Measurements from ENCODE around the gene MUC6.

Gene MUC6

GRCh38 chr11:1008001-1008802 lies 28.3 kb downstream of the MUC6 start:
- DNase-seq (ENCODE audit: low read depth) = no peak

DNA sequence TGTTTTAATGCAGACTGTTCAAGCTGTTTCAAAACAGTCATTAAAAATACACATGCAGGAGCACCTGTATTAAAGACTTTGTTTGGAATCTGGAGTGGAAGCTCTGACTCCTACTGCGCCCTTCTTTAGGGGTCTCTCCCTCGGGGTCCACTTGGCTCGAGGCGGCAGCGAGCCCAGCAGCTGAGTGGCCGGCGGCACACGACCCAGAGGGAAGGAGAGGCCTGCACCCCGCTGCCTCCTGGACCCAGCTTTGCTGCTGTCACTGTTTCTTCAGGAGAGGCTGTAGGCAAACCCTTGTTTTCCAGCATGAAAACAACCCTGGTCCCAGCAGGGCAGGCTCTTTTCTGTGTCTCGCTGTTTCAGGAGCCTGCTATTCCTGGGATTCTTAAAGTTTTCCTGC lies 29.2 kb downstream of the MUC6 start:
- DNase-seq (ENCODE audit: low read depth) = no peak

- DNase-seq (ENCODE audit: low read depth) = no peak
Observed at GRCh38 chr11:1006762-1007161, 29.8 kb downstream of the MUC6 start.

DNA sequence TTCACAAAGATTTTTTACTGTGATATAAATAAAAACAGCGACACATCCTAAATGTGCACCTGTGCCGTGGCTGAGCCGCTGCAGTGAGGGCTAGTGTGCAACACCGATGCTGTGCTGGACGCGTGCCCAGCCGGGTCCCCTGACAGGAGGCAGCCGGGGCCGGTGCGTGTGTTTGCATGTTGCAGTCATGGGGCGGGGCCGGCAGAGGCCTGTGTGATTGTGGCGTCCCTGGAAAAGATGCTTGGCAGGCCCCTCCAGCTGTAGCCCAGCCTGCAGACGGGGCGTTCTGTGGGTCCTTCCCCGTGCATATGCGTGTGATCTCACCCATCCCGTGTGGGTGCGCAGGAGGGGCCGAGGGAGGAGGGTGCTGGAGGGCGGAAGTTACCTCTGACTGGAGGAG lies 30.6 kb downstream of the MUC6 start:
- DNase-seq (ENCODE audit: low read depth) = no peak

DNA sequence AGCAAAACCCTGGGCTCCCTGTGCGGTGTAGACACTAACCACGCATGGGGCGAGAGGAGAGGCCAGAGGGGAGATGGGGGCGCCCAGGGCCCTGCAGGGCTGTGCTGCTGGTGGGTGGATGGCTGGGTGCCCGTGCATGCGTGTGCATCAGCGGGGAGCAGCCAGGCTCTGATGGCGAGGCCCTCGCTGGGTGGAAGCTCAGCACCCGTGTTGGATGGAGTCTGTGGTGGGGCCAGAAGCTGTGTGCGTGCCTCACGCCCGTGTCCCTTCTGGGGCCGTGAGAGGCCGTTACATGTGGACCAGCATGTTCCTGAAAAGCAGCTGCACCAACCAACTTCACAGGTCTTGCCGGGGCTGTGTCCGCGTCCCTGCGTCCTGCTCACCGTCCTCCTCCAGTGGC lies 33.4 kb downstream of the MUC6 start:
- no peak for DNase-seq (ENCODE audit: low read depth)

GRCh38 chr11:1002406-1002984 lies 34.0 kb downstream of the MUC6 start:
- DNase-seq (ENCODE audit: low read depth) = no peak

GRCh38 chr11:1001617-1002405 lies 34.7 kb downstream of the MUC6 start:
- no peak for DNase-seq (ENCODE audit: low read depth)

DNA sequence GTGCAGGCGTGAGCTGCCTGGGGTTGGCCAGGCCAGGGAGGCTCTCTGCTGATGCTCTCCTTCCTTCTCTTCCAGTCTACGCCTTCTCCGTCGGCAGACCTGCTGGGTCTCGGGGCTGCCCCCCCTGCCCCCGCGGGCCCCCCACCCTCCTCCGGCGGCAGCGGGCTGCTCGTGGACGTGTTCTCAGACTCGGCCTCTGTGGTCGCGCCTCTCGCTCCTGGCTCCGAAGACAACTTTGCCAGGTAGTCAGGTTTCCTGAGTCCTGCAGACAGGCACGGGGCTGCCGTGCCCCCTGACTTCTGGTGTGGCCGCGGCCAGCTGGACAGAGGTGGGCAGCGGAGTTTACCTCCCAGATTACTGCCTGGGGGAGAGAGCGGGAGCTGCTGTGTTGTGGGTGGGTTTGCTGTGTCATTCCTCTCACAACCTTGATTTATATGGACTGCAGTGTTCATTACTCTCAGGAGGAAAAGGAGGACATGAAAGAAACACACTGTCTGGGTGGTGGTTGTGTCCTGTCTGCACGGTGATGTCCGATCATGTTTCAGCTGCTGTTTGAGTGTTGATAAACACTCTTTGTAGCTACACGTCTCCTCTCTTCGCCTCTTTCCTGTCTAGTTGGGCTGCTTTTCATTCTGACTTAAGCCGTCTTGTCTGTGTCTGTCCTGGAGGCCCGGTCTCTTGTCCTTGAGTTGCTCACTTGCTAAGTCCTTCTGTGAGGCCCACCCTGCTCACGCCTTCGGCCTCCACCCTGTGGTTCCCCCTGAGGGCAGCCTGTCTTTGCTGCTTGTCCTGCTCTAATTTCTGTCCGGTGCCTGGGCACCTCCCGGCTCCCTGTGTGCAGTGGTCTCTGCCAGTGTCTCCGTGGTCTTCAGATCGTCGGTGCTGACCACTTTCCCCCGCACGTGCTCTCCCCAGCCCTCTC lies 35.9 kb downstream of the MUC6 start:
- DNase-seq (ENCODE audit: low read depth) = no peak

DNA sequence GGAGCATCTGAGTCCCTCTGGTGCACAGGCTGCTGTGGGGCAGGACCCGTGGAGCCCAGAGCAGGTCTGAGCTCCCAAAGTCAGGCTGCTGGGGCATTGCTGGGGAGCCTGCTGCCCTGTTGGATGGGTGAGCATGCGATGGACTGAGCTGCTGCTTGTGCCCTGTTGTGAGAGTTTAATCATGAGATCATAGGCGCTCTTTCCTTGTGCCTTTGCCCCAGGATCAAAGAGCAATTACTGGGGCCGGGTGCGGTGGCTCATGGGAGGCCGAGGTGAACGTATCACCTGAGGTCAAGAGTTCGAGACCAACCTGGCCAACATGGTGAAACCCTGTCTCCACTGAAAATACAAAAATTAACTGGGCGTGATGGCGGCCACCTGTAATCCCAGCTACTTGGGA lies 37.5 kb downstream of the MUC6 start:
- no peak for DNase-seq (ENCODE audit: low read depth)

- DNase-seq (ENCODE audit: low read depth) = no peak
Observed at GRCh38 chr11:997907-998306, 38.6 kb downstream of the MUC6 start.

GRCh38 chr11:996681-997080 lies 39.8 kb downstream of the MUC6 start:
- DNase-seq (ENCODE audit: low read depth) = no peak

DNA sequence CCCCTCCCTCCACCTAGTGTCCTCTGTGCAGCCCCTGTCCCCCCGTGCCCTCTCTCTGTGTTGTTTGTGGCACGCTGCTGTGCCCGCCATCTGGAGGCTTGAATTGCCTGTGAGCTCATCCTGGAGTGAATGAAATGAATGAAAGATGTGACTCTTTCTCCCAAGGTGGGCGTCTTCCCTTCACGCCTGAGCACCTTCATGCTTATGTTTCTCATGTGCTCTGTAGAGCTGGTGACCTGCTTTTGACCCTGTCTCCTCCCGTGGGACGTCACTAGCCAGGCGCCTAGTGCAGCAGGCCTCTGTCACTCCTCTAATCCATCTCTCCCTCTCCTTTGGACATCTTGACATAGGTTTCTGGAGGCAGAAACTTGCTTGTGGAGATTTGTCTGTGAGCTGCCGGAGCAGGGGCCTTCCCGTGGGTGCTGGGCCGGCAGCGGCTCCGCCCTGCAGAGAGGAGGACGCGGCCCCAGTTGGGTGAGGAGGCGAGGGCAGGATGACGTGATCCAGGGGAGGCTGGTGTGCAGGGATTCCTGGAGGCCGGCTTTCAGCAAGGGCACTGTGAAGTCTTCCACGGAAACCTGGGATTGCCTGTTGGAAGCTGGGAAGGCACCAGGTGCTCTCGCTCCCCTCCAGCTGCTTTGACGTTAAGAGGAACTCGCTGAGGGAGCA lies 40.6 kb downstream of the MUC6 start:
- no peak for DNase-seq (ENCODE audit: low read depth)

- DNase-seq (ENCODE audit: low read depth) = no peak
Observed at GRCh38 chr11:995044-995751, 41.3 kb downstream of the MUC6 start.

DNA sequence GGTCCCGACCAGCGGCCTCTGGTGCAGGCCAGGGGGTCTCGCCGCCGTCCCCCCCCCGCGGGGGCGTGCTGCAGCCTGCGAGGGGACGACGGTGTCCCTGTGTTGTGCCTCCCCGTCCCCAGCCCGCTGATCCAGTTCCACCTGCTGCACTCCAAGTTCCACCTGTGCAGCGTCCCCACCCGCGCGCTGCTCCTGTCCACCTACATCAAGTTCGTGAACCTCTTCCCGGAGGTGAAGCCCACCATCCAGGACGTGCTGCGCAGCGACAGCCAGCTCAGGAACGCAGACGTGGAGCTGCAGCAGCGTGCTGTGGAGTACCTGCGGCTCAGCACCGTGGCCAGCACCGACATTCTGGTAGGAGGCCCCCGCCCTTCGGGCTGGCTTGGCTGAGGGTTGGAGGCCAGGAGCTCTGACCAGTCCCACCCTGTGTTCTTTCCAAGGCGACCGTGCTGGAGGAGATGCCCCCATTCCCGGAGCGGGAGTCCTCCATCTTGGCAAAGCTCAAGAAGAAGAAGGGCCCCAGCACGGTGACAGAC lies 42.8 kb downstream of the MUC6 start:
- DNase-seq (ENCODE audit: low read depth) = no peak

- no peak for DNase-seq (ENCODE audit: low read depth)
Observed at GRCh38 chr11:992577-992976, 43.9 kb downstream of the MUC6 start.

- no peak for DNase-seq (ENCODE audit: low read depth)
Observed at GRCh38 chr11:991711-992307, 44.7 kb downstream of the MUC6 start.

DNA sequence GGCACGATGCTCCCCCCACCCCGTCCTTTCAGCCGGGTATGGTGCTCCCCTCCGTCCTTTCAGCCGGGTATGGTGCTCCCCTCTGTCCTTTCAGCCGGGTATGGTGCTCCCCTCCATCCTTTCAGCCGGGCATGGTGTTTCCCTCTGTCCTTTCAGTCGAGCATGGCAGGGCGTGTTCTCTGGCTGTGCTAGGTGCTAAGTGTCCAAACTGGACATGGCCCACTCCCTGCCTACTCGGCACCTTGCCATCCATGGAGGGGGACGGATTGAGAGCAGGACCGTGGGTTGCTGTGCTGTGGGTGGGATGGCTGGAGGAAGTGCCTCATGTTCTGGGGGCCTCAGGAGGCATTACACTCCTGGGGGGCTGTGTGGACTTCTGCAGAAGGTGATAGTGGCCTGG lies 45.5 kb downstream of the MUC6 start:
- no peak for DNase-seq (ENCODE audit: low read depth)

DNA sequence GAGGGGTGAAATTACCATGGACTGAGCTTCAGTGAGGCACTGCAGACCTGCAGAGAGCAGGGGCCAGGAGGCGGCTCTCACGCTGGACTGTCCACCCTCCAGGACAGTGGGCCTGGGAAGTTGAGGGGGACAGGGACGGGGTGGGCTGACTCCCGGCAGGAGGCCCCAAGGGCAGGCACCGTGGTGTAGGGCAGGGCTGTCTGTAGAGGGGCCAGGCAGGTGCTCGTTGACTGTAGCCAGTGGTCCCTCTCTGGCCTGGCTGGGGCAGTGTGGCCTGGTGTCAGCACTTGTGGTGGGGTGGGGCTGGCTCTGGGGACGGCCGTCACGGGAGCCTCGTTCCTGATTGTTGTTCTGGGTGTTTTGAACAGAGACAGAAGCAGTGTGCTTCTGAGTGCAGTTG lies 46.4 kb downstream of the MUC6 start:
- DNase-seq (ENCODE audit: low read depth) = no peak

DNA sequence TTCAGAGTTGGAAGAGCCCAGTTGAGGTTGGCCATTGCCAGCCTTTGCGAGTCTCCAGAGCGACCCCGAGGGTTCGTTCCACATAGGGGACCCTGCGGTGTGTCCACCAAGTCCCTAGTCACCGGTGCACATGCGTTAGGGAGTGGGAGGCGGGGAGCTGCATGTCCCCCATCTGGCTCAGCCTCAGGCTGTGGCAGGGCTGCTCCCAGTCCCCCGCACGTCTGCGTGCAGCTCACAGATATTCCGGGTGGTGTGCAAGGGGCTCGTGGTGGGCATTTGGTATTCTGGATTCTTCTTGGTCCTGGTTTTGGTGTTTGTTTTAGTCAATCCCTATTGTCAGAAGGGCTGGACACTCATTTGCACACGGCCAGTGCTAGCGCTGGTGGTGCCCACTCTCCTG lies 48.8 kb downstream of the MUC6 start:
- no peak for DNase-seq (ENCODE audit: low read depth)

DNA sequence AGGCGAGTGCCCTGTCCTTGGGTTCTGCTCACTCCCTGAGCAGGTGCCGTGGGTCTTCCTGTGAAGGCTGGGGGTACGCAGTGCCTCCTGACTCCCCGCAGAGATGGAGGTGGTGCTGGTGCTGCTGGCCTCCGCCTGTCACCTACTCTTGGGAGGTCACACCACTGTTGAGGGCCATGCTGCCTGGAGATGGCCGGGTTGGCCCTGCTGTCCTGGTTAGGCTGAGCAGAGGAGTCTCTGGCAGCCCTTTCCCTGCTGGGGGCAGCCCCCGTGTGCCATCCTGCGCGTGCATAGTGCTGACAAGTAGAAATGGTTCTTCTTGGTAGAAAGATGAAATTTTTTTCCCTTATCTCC lies 49.6 kb downstream of the MUC6 start:
- no peak for DNase-seq (ENCODE audit: low read depth)
